H1 (cell line): ENCODE results near the gene DNAJB8. TPM values are rescaled to one million over a fixed set of nuclear protein-coding genes. Genes with fewer than 3 reads are reported as not detected.

ENCODE experiments used
- CHD7 ChIP-seq: fragments of 300-600 bp; sonication (generic); IDR thresholded peaks from 2 replicates; pipeline ENCODE4 v1.7.1; 2012; ENCODE audit warnings: low read length, moderate library complexity, mild to moderate bottlenecking, inconsistent platforms; ENCODE audit not compliant: insufficient replicate concordance
- EGR1 ChIP-seq: IDR thresholded peaks from 2 replicates; pipeline ENCODE4 v1.6.1; 2011; ENCODE audit warnings: low read depth, low read length, borderline replicate concordance
- HDAC2 ChIP-seq, 2 experiments: fragments of 300-600 bp in 1 of 2; sonication (generic) in 1 of 2; IDR thresholded peaks; 2 replicates each; pipeline ENCODE4 v1.6.1; 2011 to 2012; ENCODE audit warnings: low read depth in 2 of 2, low read length in 2 of 2, mild to moderate bottlenecking in 2 of 2, moderate library complexity in 2 of 2, borderline replicate concordance in 1 of 2, inconsistent platforms in 1 of 2
- KDM4A ChIP-seq: IDR thresholded peaks from one replicate; pipeline ENCODE4 v1.7.1; 2012; ENCODE audit warnings: low read depth, mild to moderate bottlenecking, moderate library complexity, low read length, inconsistent platforms; ENCODE audit not compliant: severe bottlenecking
- POLR2AphosphoS5 ChIP-seq: IDR thresholded peaks from 2 replicates; pipeline ENCODE4 v1.6.1; 2011; ENCODE audit warnings: low read depth, low read length
- TEAD4 ChIP-seq: IDR thresholded peaks from 2 replicates; pipeline ENCODE4 v1.6.1; 2012; ENCODE audit warnings: low read depth, low read length, inconsistent platforms, mixed read lengths
- polyA plus RNA-seq, 7 experiments: library from polyadenylated mRNA; depleted of rRNA in 3 of 7; stranded (reverse) in 5 of 7; unstranded in 2 of 7; fragments of >200 nt in 5 of 7; fragments of 200-250 nt in 2 of 7; gene quantifications; 1 replicate in 5 of 7; 2 replicates in 1 of 7; 4 replicates in 1 of 7; pipeline versions ENCODE4 v1.2.1 to v1.2.3, GENCODE V29; 2011 to 2013; ENCODE audit warnings: missing spikeins in 2 of 7, mixed read lengths in 2 of 7
- total RNA-seq: library from RNA; stranded (reverse); fragmentation: NEBNext Ultra II Directional; extraction: Animal tissue kit (Norgen Biotek cat#: 25700); gene quantifications from 2 replicates; pipeline ENCODE4 v1.2.1, GENCODE V29; 2021

The DNAJB8 gene
- total and polyA plus RNA-seq, 2 of the 8 experiments (the other 6 are each of a cell fraction or from before 2014, with no cell fraction given): not detected

DNA sequence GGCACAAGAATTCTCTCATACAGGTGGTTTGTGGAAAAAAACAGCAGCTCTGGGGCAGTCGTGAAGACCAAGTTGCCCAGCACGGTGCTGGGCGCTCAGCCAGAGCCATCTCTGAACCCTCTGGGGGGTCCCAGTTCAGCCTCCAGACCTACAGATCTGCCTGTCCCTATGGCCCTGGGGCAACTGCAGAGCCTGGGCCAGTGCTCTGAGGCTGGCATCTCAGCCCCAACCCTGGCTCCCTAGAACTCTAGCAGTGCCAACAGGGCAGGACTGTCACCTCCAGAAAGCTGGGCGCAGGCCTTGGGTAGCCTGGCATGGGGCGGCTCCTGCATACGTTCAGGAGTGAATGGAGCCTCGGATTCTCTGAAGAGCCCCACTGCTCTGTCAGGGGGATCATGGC is 44.7 kb downstream of the DNAJB8 start (continued):
- TF ChIP-seq KDM4A (no peak), TEAD4 (no peak), CHD7 (no peak), EGR1 (no peak), POLR2AphosphoS5 (no peak), HDAC2 (IDR thresholded peaks at IDR 0.05; ENCODE audit: borderline replicate concordance in 1 of 2, low read depth in 2 of 2, low read length in 2 of 2) (no peak)
- TF ChIP-seq, all 59 proteins: peak for 0
